GM23248 (cell line): Measurements from ENCODE around the gene CLEC3B.

Experiments used
- EZH2 ChIP-seq: fragments of 200-600 bp; sonication (generic); IDR thresholded peaks from 2 replicates; pipeline ENCODE4 v1.6.1; 2018; ENCODE audit warnings: antibody characterized with exemption, mild to moderate bottlenecking; ENCODE audit not compliant: insufficient read depth, poor library complexity, severe bottlenecking
- EZH2phosphoT487 ChIP-seq: fragments of 200-600 bp; sonication (generic); IDR thresholded peaks from 2 replicates; pipeline ENCODE4 v1.6.1; 2018; ENCODE audit warnings: antibody characterized with exemption, moderate library complexity, mild to moderate bottlenecking, low read depth; ENCODE audit not compliant: insufficient read depth

GRCh38 chr3:45002139-45002660, 23.9 kb upstream of the CLEC3B start:
- TF ChIP-seq EZH2: no peak
- TF ChIP-seq EZH2phosphoT487: no peak
